HFFc6 (cell line): ENCODE data around the gene APOA5. TPM values are rescaled to one million over a fixed set of nuclear protein-coding genes. Genes with fewer than 3 reads are reported as not detected.

Experiments used
- DNase-seq: peaks from one replicate; pipeline ENCODE4 v3.0.0-alpha.2; 2018
- H3K27ac Mint-ChIP-seq: 2 replicates; pipeline ENCODE4 v1.8.0; 2020; ENCODE audit warnings: mild to moderate bottlenecking, mixed read lengths
- H3K27me3 Mint-ChIP-seq: 2 replicates; pipeline ENCODE4 v1.8.0; 2021; ENCODE audit warnings: mild to moderate bottlenecking, moderate library complexity, mixed read lengths; ENCODE audit not compliant: insufficient read depth
- H3K36me3 Mint-ChIP-seq: 2 replicates; pipeline ENCODE4 v1.8.0; 2021; ENCODE audit warnings: low read depth, mixed read lengths
- H3K4me1 Mint-ChIP-seq: 2 replicates; pipeline ENCODE4 v1.8.0; 2020; ENCODE audit warnings: low read depth, mixed read lengths
- H3K4me3 Mint-ChIP-seq: 2 replicates; pipeline ENCODE4 v1.8.0; 2020; ENCODE audit warnings: mild to moderate bottlenecking, moderate library complexity, mixed read lengths
- H3K9me3 Mint-ChIP-seq: 2 replicates; pipeline ENCODE4 v1.8.0; 2020; ENCODE audit warnings: mild to moderate bottlenecking, mixed read lengths
- total RNA-seq, 6 experiments: library from RNA; stranded (reverse); fragmentation: NEBNext Ultra II Directional; extraction: Animal tissue kit (Norgen Biotek cat#: 25700); gene quantifications; 2 replicates in 1 of 6; 3 replicates in 5 of 6; pipeline ENCODE4 v1.2.3, GENCODE V29; 2021
- TF ChIP-seq, protein P1 (sequence below): fragments of 200-600 bp; sonication (generic); IDR thresholded peaks from 2 replicates; pipeline ENCODE4 v1.5.0; 2021; ENCODE audit warnings: antibody characterized with exemption, mild to moderate bottlenecking

Gene APOA5
- total RNA-seq, 6 experiments from 2014 or later, result not detected

- Mint-ChIP-seq H3K27ac (no peak within 1 kb of the TSS), H3K27me3 (peaks cover 16% of the 10 kb centered on the region), H3K4me1 (no peaks in the 10 kb centered on the region), H3K36me3 (no peaks in the 10 kb centered on the region), H3K9me3 (no peaks in the 10 kb centered on the region), H3K4me3 (no peak within 1 kb of the TSS)
- TF ChIP-seq, protein P1, sequence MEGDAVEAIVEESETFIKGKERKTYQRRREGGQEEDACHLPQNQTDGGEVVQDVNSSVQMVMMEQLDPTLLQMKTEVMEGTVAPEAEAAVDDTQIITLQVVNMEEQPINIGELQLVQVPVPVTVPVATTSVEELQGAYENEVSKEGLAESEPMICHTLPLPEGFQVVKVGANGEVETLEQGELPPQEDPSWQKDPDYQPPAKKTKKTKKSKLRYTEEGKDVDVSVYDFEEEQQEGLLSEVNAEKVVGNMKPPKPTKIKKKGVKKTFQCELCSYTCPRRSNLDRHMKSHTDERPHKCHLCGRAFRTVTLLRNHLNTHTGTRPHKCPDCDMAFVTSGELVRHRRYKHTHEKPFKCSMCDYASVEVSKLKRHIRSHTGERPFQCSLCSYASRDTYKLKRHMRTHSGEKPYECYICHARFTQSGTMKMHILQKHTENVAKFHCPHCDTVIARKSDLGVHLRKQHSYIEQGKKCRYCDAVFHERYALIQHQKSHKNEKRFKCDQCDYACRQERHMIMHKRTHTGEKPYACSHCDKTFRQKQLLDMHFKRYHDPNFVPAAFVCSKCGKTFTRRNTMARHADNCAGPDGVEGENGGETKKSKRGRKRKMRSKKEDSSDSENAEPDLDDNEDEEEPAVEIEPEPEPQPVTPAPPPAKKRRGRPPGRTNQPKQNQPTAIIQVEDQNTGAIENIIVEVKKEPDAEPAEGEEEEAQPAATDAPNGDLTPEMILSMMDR, result no peak
- no peak for DNase-seq
Measured at GRCh38 chr11:116823031-116823843, 31.6 kb upstream of the APOA5 start, which contains the start of gene APOA4. Gene APOA4, minus strand, starts transcription at chr11:116823304. Its CDS starts 113 bp downstream, at chr11:116823191.

GRCh38 chr11:116822575-116822974 lies 30.9 kb upstream of the APOA5 start:
- Mint-ChIP-seq H3K4me1 (no peaks in the 10 kb centered on the region), H3K4me3 (no peak overlapping the region), H3K27ac (no peak overlapping the region), H3K9me3 (no peaks in the 10 kb centered on the region), H3K36me3 (no peaks in the 10 kb centered on the region), H3K27me3 (peaks cover 16% of the 10 kb centered on the region)
- TF ChIP-seq, protein P1, result no peak
- DNase-seq, result no peak

GRCh38 chr11:116821050-116821918 lies 29.6 kb upstream of the APOA5 start:
- Mint-ChIP-seq H3K27ac (no peak overlapping the region), H3K4me1 (no peaks in the 10 kb centered on the region), H3K36me3 (no peaks in the 10 kb centered on the region), H3K4me3 (no peak overlapping the region), H3K9me3 (no peaks in the 10 kb centered on the region), H3K27me3 (peaks cover 19% of the 10 kb centered on the region)
- TF ChIP-seq, protein P1, result no peak
- DNase-seq, result no peak

DNA sequence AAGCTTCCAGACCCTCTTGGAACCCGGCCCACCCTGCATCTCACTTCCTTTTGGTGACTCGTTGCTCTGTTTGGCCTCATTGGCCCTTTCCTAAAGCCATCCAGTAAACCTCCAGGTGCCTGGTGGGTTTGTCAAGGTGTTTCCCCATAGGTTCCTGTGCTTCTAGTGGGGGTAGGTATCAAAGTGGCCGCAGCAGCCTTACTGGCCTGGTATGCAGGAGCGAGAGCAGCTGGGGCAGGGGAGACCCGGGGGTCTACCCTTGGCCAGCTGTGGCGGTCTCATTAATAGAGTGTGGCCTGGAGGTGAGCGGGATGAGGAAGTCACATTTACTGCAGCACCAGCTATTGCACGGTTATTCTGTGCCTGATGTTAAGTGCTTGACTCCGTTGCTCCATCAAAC lies 27.4 kb upstream of the APOA5 start:
- TF ChIP-seq, protein P1, result no peak

DNA sequence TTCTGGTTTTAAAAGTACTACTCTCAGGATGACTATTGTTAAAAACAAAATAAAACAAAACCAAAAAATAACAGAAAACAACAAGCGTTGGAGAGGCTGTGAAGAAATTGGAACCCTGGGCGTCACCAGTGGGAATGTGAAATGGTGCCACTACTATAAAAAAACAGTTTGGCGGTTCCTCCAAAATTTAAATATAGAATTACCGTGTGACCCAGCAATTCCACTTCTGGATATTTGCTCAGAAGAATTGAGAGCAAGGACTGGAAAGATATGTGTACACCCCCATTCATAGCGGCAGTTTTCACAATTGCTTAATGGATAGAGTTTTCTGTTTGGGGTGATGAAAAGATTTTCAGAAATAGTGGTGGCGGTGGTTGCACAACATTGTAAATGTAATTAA lies 22.8 kb upstream of the APOA5 start:
- peaks cover 8% of the 10 kb centered on the region for H3K27me3 Mint-ChIP-seq
- DNase-seq, result no peak
- peaks cover 6% of the 10 kb centered on the region; the same call in 1 of the 2 replicates for H3K4me1 Mint-ChIP-seq
- H3K4me3 Mint-ChIP-seq, result no peak overlapping the region
- H3K9me3 Mint-ChIP-seq, result no peaks in the 10 kb centered on the region
- TF ChIP-seq, protein P1, result no peak
- no peaks in the 10 kb centered on the region for H3K36me3 Mint-ChIP-seq
- no peak overlapping the region for H3K27ac Mint-ChIP-seq

More for the DNA sequence above, 27.4 kb upstream of the APOA5 start:
- Mint-ChIP-seq H3K36me3 (no peaks in the 10 kb centered on the region), H3K4me1 (no peaks in the 10 kb centered on the region; the same call in 1 of the 2 replicates), H3K27ac (no peak overlapping the region), H3K9me3 (no peaks in the 10 kb centered on the region), H3K27me3 (peaks cover 20% of the 10 kb centered on the region), H3K4me3 (no peak overlapping the region)
- DNase-seq, result no peak
